HCT116 (cell line): ENCODE data around the gene SSC4D.

ENCODE experiments used
- ATF3 ChIP-seq: IDR thresholded peaks from 2 replicates; pipeline ENCODE4 v1.6.1; 2012
- CEBPB ChIP-seq: IDR thresholded peaks from 2 replicates; pipeline ENCODE4 v1.6.1; 2012; ENCODE audit warnings: low read depth
- CTCF ChIP-seq, 3 experiments: fragments of 200-600 bp in 1 of 3; sonication (generic) in 1 of 3; IDR thresholded peaks in 2 of 3; conservative IDR thresholded peaks in 1 of 3; 2 replicates each; pipeline ENCODE4 v1.5.1; 2012 to 2017; ENCODE audit warnings: low read depth in 2 of 3, low read length in 2 of 3, antibody characterized with exemption in 1 of 3, borderline replicate concordance in 1 of 3, control low read depth in 1 of 3, mild to moderate bottlenecking in 1 of 3, mixed read lengths in 1 of 3, mixed run types in 1 of 3, moderate library complexity in 1 of 3; ENCODE audit not compliant: insufficient read depth in 1 of 3
- EZH2 ChIP-seq: fragments of 200-600 bp; sonication (generic); IDR thresholded peaks from 2 replicates; pipeline ENCODE4 v1.6.1; 2017; ENCODE audit warnings: antibody characterized with exemption, mixed run types
- EZH2phosphoT487 ChIP-seq: fragments of 200-600 bp; IDR thresholded peaks from 2 replicates; pipeline ENCODE4 v1.6.1; 2018; ENCODE audit warnings: antibody characterized with exemption, borderline replicate concordance
- MAX ChIP-seq: IDR thresholded peaks from 2 replicates; pipeline ENCODE4 v1.6.1; 2012
- POLR2A ChIP-seq: IDR thresholded peaks from 2 replicates; pipeline ENCODE4 v1.7.0; 2011; ENCODE audit warnings: borderline replicate concordance; ENCODE audit not compliant: insufficient read depth, insufficient read length; ENCODE audit errors: extremely low read depth
- POLR2AphosphoS5 ChIP-seq: IDR thresholded peaks from 2 replicates; pipeline ENCODE4 v1.6.1; 2011; ENCODE audit warnings: mild to moderate bottlenecking, low read depth, low read length, moderate library complexity
- RAD21 ChIP-seq: IDR thresholded peaks from 2 replicates; pipeline ENCODE4 v1.6.1; 2012; ENCODE audit warnings: low read depth, mild to moderate bottlenecking
- SIN3A ChIP-seq: IDR thresholded peaks from 2 replicates; pipeline ENCODE4 v1.6.1; 2012; ENCODE audit warnings: low read depth
- YY1 ChIP-seq: IDR thresholded peaks from 2 replicates; pipeline ENCODE4 v1.6.1; 2011; ENCODE audit warnings: low read length, low read depth, moderate library complexity, mild to moderate bottlenecking; ENCODE audit not compliant: insufficient replicate concordance; ENCODE audit errors: extremely low read depth
- ZBTB33 ChIP-seq: IDR thresholded peaks from 2 replicates; pipeline ENCODE4 v1.6.1; 2011; ENCODE audit warnings: mild to moderate bottlenecking, low read length, moderate library complexity; ENCODE audit not compliant: insufficient replicate concordance; ENCODE audit errors: extremely low read depth
- ZNF274 ChIP-seq: fragments of 200-500 bp; sonication (Bioruptor generic); IDR thresholded peaks from 2 replicates; pipeline ENCODE4 v1.6.1; 2014; ENCODE audit warnings: mild to moderate bottlenecking, low read depth, low read length, inconsistent platforms

GRCh38 chr7:76372984-76373833 is 36.3 kb downstream of the SSC4D start:
- no peak for TF ChIP-seq MAX
- no peak for TF ChIP-seq CEBPB
- TF ChIP-seq CTCF (IDR thresholded peaks at IDR 0.05 in 2 of 3, conservative IDR thresholded peaks at IDR 0.05 in 1 of 3; ENCODE audit: borderline replicate concordance in 1 of 3, insufficient read depth in 1 of 3, low read depth in 2 of 3, low read length in 2 of 3) = no peak
- TF ChIP-seq YY1 = peak; percentile 54
- TF ChIP-seq POLR2AphosphoS5 = peak; percentile 33; the same call in 1 of the 2 replicates
- no peak for TF ChIP-seq EZH2phosphoT487
- TF ChIP-seq POLR2A = no peak
- no peak for TF ChIP-seq ZBTB33
- TF ChIP-seq SIN3A = no peak
- TF ChIP-seq RAD21 = no peak
- TF ChIP-seq EZH2 = no peak
- no peak for TF ChIP-seq ATF3
- TF ChIP-seq ZNF274 = no peak
